GM23248 (cell line): Measurements from ENCODE around the gene CEACAM16. TPM values are rescaled to one million over a fixed set of nuclear protein-coding genes. Genes with fewer than 3 reads are reported as not detected.

Experiments
- DNase-seq: peaks from one replicate; pipeline ENCODE4 v3.0.0-alpha.2; 2015
- H2AFZ ChIP-seq: fragments of 200-600 bp; sonication (generic); 2 replicates; pipeline ENCODE4 v1.6.1; 2016; ENCODE audit warnings: antibody characterized with exemption
- H3F3A ChIP-seq: fragments of 200-600 bp; sonication (generic); 2 replicates; pipeline ENCODE4 v1.6.1; 2016; ENCODE audit warnings: mild to moderate bottlenecking, antibody characterized with exemption, mixed run types; ENCODE audit not compliant: insufficient read depth
- H3K27ac ChIP-seq: fragments of 200-600 bp; sonication (generic); 2 replicates; pipeline ENCODE4 v1.5.1; 2016; ENCODE audit warnings: mild to moderate bottlenecking
- H3K27me3 ChIP-seq: fragments of 200-600 bp; sonication (generic); replicated peaks from 2 replicates; pipeline ENCODE4 v1.6.1; 2016; ENCODE audit warnings: mild to moderate bottlenecking; ENCODE audit not compliant: insufficient read depth
- H3K36me3 ChIP-seq: fragments of 200-600 bp; sonication (generic); 2 replicates; pipeline ENCODE4 v1.6.1; 2016; ENCODE audit warnings: low read depth, mild to moderate bottlenecking
- H3K4me1 ChIP-seq: fragments of 200-600 bp; sonication (generic); 2 replicates; pipeline ENCODE4 v1.6.1; 2016; ENCODE audit warnings: mild to moderate bottlenecking; ENCODE audit not compliant: insufficient read depth
- H3K4me2 ChIP-seq: fragments of 200-600 bp; sonication (generic); one replicate; pipeline ENCODE4 v1.6.1; 2016; ENCODE audit warnings: mild to moderate bottlenecking; ENCODE audit not compliant: unreplicated experiment
- H3K4me3 ChIP-seq: fragments of 200-600 bp; sonication (generic); 2 replicates; pipeline ENCODE4 v1.5.1; 2016; ENCODE audit warnings: mild to moderate bottlenecking
- H3K79me2 ChIP-seq: fragments of 200-600 bp; sonication (generic); 2 replicates; pipeline ENCODE4 v1.6.1; 2016; ENCODE audit warnings: mild to moderate bottlenecking; ENCODE audit not compliant: insufficient read depth
- H3K9ac ChIP-seq: fragments of 200-600 bp; sonication (generic); 2 replicates; pipeline ENCODE4 v1.6.1; 2016; ENCODE audit warnings: mild to moderate bottlenecking
- H3K9me2 ChIP-seq: fragments of 200-600 bp; sonication (generic); 2 replicates; pipeline ENCODE4 v1.6.1; 2016; ENCODE audit warnings: mixed run types, mild to moderate bottlenecking, moderate library complexity; ENCODE audit not compliant: insufficient read depth
- H3K9me3 ChIP-seq: fragments of 200-600 bp; sonication (generic); one replicate; pipeline ENCODE4 v1.6.1; 2017; ENCODE audit warnings: low read depth
- H4K20me1 ChIP-seq: fragments of 200-600 bp; sonication (generic); 2 replicates; pipeline ENCODE4 v1.6.0; 2016; ENCODE audit not compliant: insufficient read depth
- EZH2 ChIP-seq: fragments of 200-600 bp; sonication (generic); IDR thresholded peaks from 2 replicates; pipeline ENCODE4 v1.6.1; 2018; ENCODE audit warnings: antibody characterized with exemption, mild to moderate bottlenecking; ENCODE audit not compliant: insufficient read depth, poor library complexity, severe bottlenecking
- EZH2phosphoT487 ChIP-seq: fragments of 200-600 bp; sonication (generic); IDR thresholded peaks from 2 replicates; pipeline ENCODE4 v1.6.1; 2018; ENCODE audit warnings: antibody characterized with exemption, moderate library complexity, mild to moderate bottlenecking, low read depth; ENCODE audit not compliant: insufficient read depth
- WGBS, 2 experiments: methylation state at CpG; one replicate each; pipeline ENCODE4 v1.1.6; 2015 to 2017; ENCODE audit warnings: low lambda C conversion rate in 2 of 2, low coverage in 1 of 2; ENCODE audit errors: missing lambda C conversion rate in 2 of 2; 5-methylcytosine and 5-hydroxymethylcytosine counted together
- in situ Hi-C: fragments of 300-500 bp; cut with MboI; formaldehyde crosslinking; loops from 2 replicates; pipeline ENCODE4 v1.15.0; 2020
- polyA plus RNA-seq: library from polyadenylated mRNA; unstranded; fragments of >200 nt; fragmentation: Nextera tagmentation; extraction: Ambion mirVana; gene quantifications from 2 replicates; pipeline ENCODE4 v1.2.1, GENCODE V29; 2016
- total RNA-seq: library from RNA; depleted of rRNA; stranded (reverse); fragments of >200 nt; shearing (Covaris generic); gene quantifications from 2 replicates; pipeline ENCODE4 v1.2.3, GENCODE V29; 2014

CEACAM16 gene
- total and polyA plus RNA-seq, 2 experiments from 2014 or later, result not detected

- no peaks in the 10 kb centered on the region for H3F3A ChIP-seq
- TF ChIP-seq EZH2, result no peak
- no peak for TF ChIP-seq EZH2phosphoT487
- no peaks in the 10 kb centered on the region for H3K9me2 ChIP-seq
- 69 to 75% methylated on average over 17 of the region's 17 CpGs for WGBS, 2 experiments
- H2AFZ ChIP-seq, result no peak overlapping the region
- H4K20me1 ChIP-seq, result no peaks in the 10 kb centered on the region
- no peak overlapping the region for H3K9ac ChIP-seq
- no peaks in the 10 kb centered on the region for H3K36me3 ChIP-seq
- H3K27me3 ChIP-seq, result no peaks in the 10 kb centered on the region
- H3K79me2 ChIP-seq, result no peaks in the 10 kb centered on the region
- H3K27ac ChIP-seq, result no peak overlapping the region
- H3K4me2 ChIP-seq, result no peak overlapping the region
- no peaks in the 10 kb centered on the region for H3K9me3 ChIP-seq
- no peaks in the 10 kb centered on the region for H3K4me1 ChIP-seq
- in situ Hi-C loops, result no loop called here
- no peak for DNase-seq
- no peak overlapping the region for H3K4me3 ChIP-seq
Observed at GRCh38 chr19:44702551-44703176, 3.7 kb downstream of the CEACAM16 start.

GRCh38 chr19:44703336-44704078, 4.6 kb downstream of the CEACAM16 start:
- no peak overlapping the region for H3K4me3 ChIP-seq
- H3K27me3 ChIP-seq, result no peaks in the 10 kb centered on the region
- no peaks in the 10 kb centered on the region for H3K9me3 ChIP-seq
- H4K20me1 ChIP-seq, result no peaks in the 10 kb centered on the region
- WGBS, 2 experiments, result 72 to 80% methylated on average over 26 to 28 of the region's 28 CpGs
- no peaks in the 10 kb centered on the region for H3K36me3 ChIP-seq
- no peak overlapping the region for H3K27ac ChIP-seq
- no peak overlapping the region for H3K9ac ChIP-seq
- no peak overlapping the region for H2AFZ ChIP-seq
- no peaks in the 10 kb centered on the region for H3K79me2 ChIP-seq
- H3K9me2 ChIP-seq, result no peaks in the 10 kb centered on the region
- in situ Hi-C loops, result no loop called here
- TF ChIP-seq EZH2phosphoT487 (no peak), EZH2 (no peak)
- H3K4me1 ChIP-seq, result no peaks in the 10 kb centered on the region
- no peaks in the 10 kb centered on the region for H3F3A ChIP-seq
- DNase-seq, result no peak
- H3K4me2 ChIP-seq, result no peak overlapping the region

- Histone ChIP-seq H3K27ac (no peak overlapping the region), H3F3A (no peaks in the 10 kb centered on the region), H3K36me3 (no peaks in the 10 kb centered on the region), H3K79me2 (no peaks in the 10 kb centered on the region), H3K27me3 (no peaks in the 10 kb centered on the region), H3K4me3 (no peak overlapping the region), H3K9me2 (no peaks in the 10 kb centered on the region), H3K9me3 (no peaks in the 10 kb centered on the region), H3K9ac (no peak overlapping the region), H4K20me1 (no peaks in the 10 kb centered on the region), H3K4me2 (no peak overlapping the region), H3K4me1 (no peaks in the 10 kb centered on the region), H2AFZ (no peak overlapping the region)
- in situ Hi-C loops, result no loop called here
- no peak for TF ChIP-seq EZH2phosphoT487
- no peak for TF ChIP-seq EZH2
- 22 to 24% methylated on average over 1 of the region's 1 CpG for WGBS, 2 experiments
- DNase-seq, result no peak
Observed at GRCh38 chr19:44704982-44705381, 6.0 kb downstream of the CEACAM16 start.

GRCh38 chr19:44705502-44706010, 6.6 kb downstream of the CEACAM16 start:
- in situ Hi-C loops, result no loop called here
- TF ChIP-seq EZH2, result no peak
- no peak for TF ChIP-seq EZH2phosphoT487
- Histone ChIP-seq H3K27me3 (no peaks in the 10 kb centered on the region), H2AFZ (no peak overlapping the region), H3K4me1 (no peaks in the 10 kb centered on the region), H3K79me2 (no peaks in the 10 kb centered on the region), H3K9ac (no peak overlapping the region), H3F3A (no peaks in the 10 kb centered on the region), H3K9me3 (no peaks in the 10 kb centered on the region), H3K27ac (no peak overlapping the region), H3K9me2 (no peaks in the 10 kb centered on the region), H3K4me3 (no peak overlapping the region), H3K4me2 (no peak overlapping the region), H4K20me1 (no peaks in the 10 kb centered on the region), H3K36me3 (no peaks in the 10 kb centered on the region)
- WGBS, 2 experiments, result 80 to 84% methylated on average over 11 to 12 of the region's 12 CpGs
- no peak for DNase-seq
